ENCODE data around the gene THAP4. TPM values are rescaled to one million over a fixed set of nuclear protein-coding genes. Genes with fewer than 3 reads are reported as not detected.
A peak's percentile ranks its signal among the peaks of the same experiment; 100 is the strongest.

Gene THAP4
- total and polyA plus RNA-seq, 2 experiments from 2014 or later: 82.0 to 101 TPM

DNA sequence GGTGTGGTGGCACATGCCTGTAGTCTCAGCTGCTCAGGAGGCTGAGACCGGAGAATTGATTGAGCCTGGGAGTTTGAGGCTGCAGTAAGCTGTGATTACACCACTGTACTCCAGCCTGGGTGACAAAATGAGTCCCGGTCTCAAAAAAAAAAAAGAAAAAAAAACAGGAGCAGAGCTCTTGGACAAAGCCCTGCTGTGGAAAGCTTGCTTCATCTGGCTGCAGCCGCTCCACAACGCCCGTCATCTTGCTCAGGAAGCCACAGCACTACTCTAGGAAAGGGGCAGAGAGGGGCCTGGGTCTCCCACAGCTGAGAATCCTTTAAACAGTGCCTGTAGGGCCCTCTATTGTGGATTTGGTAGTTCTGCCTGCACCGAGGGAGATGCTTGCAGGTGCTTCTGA lies 11.5 kb upstream of the THAP4 start:
- Histone ChIP-seq H3K27ac (no peak overlapping the region), H3K36me3 (peaks cover 15% of the 10 kb centered on the region), H3K27me3 (no peaks in the 10 kb centered on the region), H3K9me3 (ENCODE audit: low read depth) (no peaks in the 10 kb centered on the region), H3K4me3 (no peak overlapping the region), H3K4me1 (ENCODE audit: low read depth) (no peaks in the 10 kb centered on the region)
- TF ChIP-seq, protein P1, sequence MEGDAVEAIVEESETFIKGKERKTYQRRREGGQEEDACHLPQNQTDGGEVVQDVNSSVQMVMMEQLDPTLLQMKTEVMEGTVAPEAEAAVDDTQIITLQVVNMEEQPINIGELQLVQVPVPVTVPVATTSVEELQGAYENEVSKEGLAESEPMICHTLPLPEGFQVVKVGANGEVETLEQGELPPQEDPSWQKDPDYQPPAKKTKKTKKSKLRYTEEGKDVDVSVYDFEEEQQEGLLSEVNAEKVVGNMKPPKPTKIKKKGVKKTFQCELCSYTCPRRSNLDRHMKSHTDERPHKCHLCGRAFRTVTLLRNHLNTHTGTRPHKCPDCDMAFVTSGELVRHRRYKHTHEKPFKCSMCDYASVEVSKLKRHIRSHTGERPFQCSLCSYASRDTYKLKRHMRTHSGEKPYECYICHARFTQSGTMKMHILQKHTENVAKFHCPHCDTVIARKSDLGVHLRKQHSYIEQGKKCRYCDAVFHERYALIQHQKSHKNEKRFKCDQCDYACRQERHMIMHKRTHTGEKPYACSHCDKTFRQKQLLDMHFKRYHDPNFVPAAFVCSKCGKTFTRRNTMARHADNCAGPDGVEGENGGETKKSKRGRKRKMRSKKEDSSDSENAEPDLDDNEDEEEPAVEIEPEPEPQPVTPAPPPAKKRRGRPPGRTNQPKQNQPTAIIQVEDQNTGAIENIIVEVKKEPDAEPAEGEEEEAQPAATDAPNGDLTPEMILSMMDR (IDR thresholded peaks at IDR 0.05; ENCODE audit: low read depth, low read length): no peak
- DNase-seq (ENCODE audit: low read depth in 1 of 2, low spot score in 1 of 2): no peak

DNA sequence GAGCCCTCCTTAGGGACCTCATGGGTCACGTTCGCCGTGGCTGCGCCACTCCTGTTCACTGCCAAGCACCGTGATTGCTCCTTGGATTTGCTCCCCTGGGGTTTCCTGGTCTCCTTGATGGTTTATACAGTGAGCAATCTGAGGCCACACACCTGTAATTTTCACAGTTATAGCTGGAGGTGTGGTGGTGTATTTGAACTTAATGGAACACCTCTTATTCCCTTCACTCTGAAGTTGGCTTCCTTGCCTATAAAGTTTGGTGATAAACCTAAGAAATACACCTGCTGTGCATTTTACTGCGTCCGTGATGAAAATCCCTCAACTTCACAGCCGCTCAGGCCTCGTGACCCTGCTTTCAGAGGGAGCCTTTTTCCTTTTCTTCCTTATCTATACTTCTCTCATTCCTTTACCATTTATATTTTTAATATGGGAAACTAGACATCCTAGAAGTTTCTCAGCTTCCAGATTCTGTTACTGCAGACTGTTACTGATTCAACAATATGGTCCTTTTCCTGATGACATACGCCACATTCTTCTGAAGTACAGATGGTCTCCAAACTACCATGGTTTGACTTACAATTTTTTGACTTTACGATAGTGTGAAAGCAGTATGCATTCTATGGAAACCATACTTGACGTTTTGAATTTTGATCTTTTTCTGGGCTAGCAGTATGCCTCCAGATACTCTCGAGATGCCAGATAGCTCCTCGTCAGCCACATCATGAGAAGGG lies 9.1 kb upstream of the THAP4 start:
- DNase-seq (ENCODE audit: low read depth in 1 of 2, low spot score in 1 of 2): no peak
- Histone ChIP-seq H3K27me3 (no peaks in the 10 kb centered on the region), H3K9me3 (ENCODE audit: low read depth) (no peaks in the 10 kb centered on the region), H3K4me3 (no peak overlapping the region), H3K27ac (no peak overlapping the region), H3K36me3 (peaks cover 2% of the 10 kb centered on the region), H3K4me1 (ENCODE audit: low read depth) (no peaks in the 10 kb centered on the region)
- TF ChIP-seq, protein P1 (IDR thresholded peaks at IDR 0.05; ENCODE audit: low read depth, low read length): no peak

DNA sequence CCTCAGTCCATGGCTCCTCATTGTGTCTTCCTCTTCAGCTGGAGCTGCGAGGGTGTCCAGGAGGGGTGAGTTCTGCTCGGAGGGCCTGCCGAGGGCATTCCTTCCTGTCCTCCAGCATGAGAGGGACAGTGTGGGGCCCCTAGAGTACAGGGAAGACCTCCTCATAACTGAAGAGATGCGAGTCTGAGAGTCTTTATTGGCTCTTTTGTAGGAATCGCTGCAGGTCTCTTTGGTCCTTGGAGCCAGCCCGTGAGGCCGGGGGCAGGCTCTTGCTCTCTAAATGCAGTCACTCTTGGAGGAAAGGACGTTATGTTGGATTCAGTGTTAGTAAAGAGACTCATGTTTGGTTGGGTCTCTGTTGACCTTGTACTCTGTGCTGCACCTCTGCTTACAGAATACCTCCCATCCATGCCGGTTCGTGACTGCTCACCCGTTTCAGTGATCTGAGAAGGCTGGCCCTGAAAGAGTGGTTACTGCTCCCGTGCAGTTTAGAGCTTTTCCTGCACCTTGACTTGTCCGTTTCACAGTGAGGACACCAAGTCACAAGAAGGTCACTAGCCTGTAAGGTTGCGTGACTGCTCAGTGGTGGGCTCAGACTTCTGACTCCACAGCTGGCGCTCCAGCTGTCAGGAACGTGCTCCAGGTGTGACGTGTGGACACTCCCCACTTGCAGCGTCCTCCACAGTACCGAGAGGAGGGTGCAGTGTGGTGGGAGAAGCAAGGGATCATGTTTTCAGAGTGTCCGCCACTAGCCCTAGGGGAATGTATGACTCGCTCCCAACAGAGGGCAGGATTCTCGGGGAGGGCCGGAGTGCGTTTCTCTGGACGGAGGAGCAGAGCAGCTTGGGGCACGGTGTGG lies 8.3 kb upstream of the THAP4 start:
- no peaks in the 10 kb centered on the region for H3K9me3 ChIP-seq (ENCODE audit: low read depth)
- no peak overlapping the region for H3K4me3 ChIP-seq
- H3K4me1 ChIP-seq (ENCODE audit: low read depth): no peaks in the 10 kb centered on the region
- H3K36me3 ChIP-seq: no peaks in the 10 kb centered on the region
- no peak for DNase-seq (ENCODE audit: low read depth in 1 of 2, low spot score in 1 of 2)
- no peaks in the 10 kb centered on the region for H3K27me3 ChIP-seq
- H3K27ac ChIP-seq: peak overlapping the region; percentile 43
- TF ChIP-seq, protein P1 (IDR thresholded peaks at IDR 0.05; ENCODE audit: low read depth, low read length): no peak

DNA sequence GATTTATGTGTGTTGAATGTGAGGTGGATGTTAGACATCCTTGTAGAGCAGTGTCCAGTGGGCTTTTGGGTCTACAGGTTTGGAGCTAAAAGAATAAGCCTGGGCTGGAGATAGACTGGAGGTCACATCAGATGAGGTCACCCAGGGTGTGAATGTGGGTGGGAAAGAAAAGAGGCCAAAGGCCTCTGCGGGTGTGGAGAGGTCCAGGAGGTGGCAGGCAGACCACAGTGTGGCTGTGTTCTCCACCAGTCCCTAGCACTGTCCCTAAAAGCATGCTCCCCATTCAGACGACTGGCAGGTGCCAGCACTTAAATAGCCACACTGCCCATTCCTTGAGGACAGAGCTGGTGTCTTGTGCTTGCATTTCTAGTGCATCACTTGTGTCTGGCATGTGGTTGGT lies 4.7 kb upstream of the THAP4 start:
- TF ChIP-seq, protein P1 (IDR thresholded peaks at IDR 0.05; ENCODE audit: low read depth, low read length): no peak
- no peak for DNase-seq (ENCODE audit: low read depth in 1 of 2, low spot score in 1 of 2)
- no peaks in the 10 kb centered on the region for H3K36me3 ChIP-seq
- no peak overlapping the region for H3K4me3 ChIP-seq
- H3K27ac ChIP-seq: no peak overlapping the region
- no peaks in the 10 kb centered on the region for H3K9me3 ChIP-seq (ENCODE audit: low read depth)
- no peaks in the 10 kb centered on the region for H3K27me3 ChIP-seq
- peaks cover 7% of the 10 kb centered on the region for H3K4me1 ChIP-seq (ENCODE audit: low read depth)

DNA sequence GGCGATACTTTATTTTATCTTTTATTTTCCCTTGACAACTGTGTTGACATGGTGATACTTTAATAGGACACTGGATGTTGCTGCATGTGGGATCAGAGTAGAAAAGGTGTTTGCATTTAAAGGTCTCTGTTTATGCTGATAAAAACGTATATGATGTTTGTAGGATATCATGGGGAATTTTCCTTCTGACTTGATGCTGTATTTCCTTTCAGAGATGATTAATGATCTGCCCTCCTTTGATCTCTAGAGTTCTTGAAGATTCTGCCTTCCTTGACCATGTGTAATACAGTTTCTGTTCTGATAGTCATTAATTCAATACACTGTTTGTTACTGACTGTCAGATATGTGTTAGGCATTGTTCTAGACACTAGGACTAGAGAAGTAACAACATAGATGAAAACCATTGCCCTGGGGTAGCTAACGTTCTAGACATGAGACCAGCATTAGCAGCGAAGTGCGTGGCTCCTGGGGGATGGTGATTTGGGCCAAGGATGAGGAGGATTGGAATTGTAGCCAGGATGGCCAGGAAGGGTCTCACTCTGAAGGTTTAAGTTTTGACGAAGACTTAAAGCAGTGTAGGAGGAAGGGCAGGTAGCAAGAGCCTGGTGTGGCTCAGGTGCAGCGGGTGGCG lies 3.3 kb upstream of the THAP4 start:
- peaks cover 12% of the 10 kb centered on the region for H3K4me1 ChIP-seq (ENCODE audit: low read depth)
- H3K36me3 ChIP-seq: no peaks in the 10 kb centered on the region
- TF ChIP-seq, protein P1 (IDR thresholded peaks at IDR 0.05; ENCODE audit: low read depth, low read length): no peak
- no peak for DNase-seq (ENCODE audit: low read depth in 1 of 2, low spot score in 1 of 2)
- H3K27ac ChIP-seq: no peak overlapping the region
- no peaks in the 10 kb centered on the region for H3K27me3 ChIP-seq
- H3K9me3 ChIP-seq (ENCODE audit: low read depth): no peaks in the 10 kb centered on the region
- H3K4me3 ChIP-seq: no peak overlapping the region

Data from cardiac muscle cell (in vitro differentiated cells and primary cell).